ACC112 (cell line): ENCODE data around the gene PARP9.

Experiments
- H2AFZ ChIP-seq: fragments of 200-600 bp; sonication (generic); one replicate; pipeline ENCODE4 v1.6.0; 2017; ENCODE audit warnings: antibody characterized with exemption, low read length; ENCODE audit not compliant: unreplicated experiment
- H3K27ac ChIP-seq: fragments of 200-600 bp; sonication (generic); 2 replicates; pipeline ENCODE4 v1.5.1; 2014; ENCODE audit warnings: low read depth, mild to moderate bottlenecking, antibody characterized with exemption, low read length, moderate library complexity
- H3K27me3 ChIP-seq: fragments of 200-600 bp; sonication (generic); 2 replicates; pipeline ENCODE4 v1.6.1; 2014; ENCODE audit warnings: mild to moderate bottlenecking, antibody characterized with exemption, low read length, moderate library complexity, mixed read lengths; ENCODE audit not compliant: insufficient read depth
- H3K36me3 ChIP-seq: fragments of 200-600 bp; sonication (generic); 2 replicates; pipeline ENCODE4 v1.6.1; 2016; ENCODE audit warnings: mild to moderate bottlenecking, antibody characterized with exemption, low read length, moderate library complexity, mixed read lengths; ENCODE audit not compliant: insufficient read depth
- H3K4me1 ChIP-seq: fragments of 200-600 bp; sonication (generic); one replicate; pipeline ENCODE4 v1.6.1; 2016; ENCODE audit warnings: low read length, mixed read lengths; ENCODE audit not compliant: insufficient read depth, unreplicated experiment, control insufficient read depth
- H3K4me3 ChIP-seq: fragments of 200-600 bp; sonication (generic); 2 replicates; pipeline ENCODE4 v1.5.1; 2014; ENCODE audit warnings: mild to moderate bottlenecking, low read depth, low read length
- H3K79me2 ChIP-seq: fragments of 200-600 bp; sonication (generic); one replicate; pipeline ENCODE4 v1.6.0; 2016; ENCODE audit warnings: low read length; ENCODE audit not compliant: control insufficient read depth, unreplicated experiment, insufficient read depth

Gene PARP9

GRCh38 chr3:122564155-122564912, at the start of gene PARP9, which contains the start of gene DTX3L:
PARP9 (minus strand) TSS chr3:122564300; CDS start chr3:122559620, 4,680 bp downstream.
DTX3L (plus strand) TSS chr3:122564338; CDS start chr3:122564427, 89 bp downstream.
- peaks cover 43% of the 10 kb centered on the region for H3K36me3 ChIP-seq
- H3K79me2 ChIP-seq, result peaks cover 91% of the 10 kb centered on the region
- H2AFZ ChIP-seq, result peak within 1 kb of the TSS; percentile 51
- H3K4me1 ChIP-seq, result peaks cover 50% of the 10 kb centered on the region
- peak within 1 kb of the TSS; percentile 82 for H3K27ac ChIP-seq
- H3K4me3 ChIP-seq, result peak within 1 kb of the TSS; percentile 83
- no peaks in the 10 kb centered on the region for H3K27me3 ChIP-seq

DNA sequence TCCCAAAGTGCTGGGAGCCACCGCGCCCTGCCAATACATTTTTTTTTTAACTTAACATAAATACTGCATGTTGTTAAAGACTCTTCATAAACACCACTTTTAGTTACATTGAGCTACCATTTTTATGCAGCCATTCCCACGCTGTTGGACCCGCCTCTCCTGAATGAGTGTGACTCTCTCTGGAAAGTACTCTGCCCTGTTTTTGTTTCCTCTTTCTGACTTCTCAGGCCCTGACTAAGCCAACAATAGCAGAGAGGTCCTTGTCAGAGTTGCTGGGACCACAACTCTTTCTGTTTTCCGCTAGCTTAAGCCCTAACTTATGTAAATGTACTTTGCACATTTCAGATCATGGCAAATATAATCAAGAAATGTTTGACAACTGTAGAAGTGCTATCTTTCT, 48.6 kb upstream of the PARP9 start:
- Histone ChIP-seq H3K4me1 (peaks cover 4% of the 10 kb centered on the region), H3K36me3 (no peaks in the 10 kb centered on the region), H3K79me2 (no peaks in the 10 kb centered on the region), H2AFZ (no peak overlapping the region), H3K27me3 (no peaks in the 10 kb centered on the region), H3K4me3 (no peak overlapping the region), H3K27ac (no peak overlapping the region)

DNA sequence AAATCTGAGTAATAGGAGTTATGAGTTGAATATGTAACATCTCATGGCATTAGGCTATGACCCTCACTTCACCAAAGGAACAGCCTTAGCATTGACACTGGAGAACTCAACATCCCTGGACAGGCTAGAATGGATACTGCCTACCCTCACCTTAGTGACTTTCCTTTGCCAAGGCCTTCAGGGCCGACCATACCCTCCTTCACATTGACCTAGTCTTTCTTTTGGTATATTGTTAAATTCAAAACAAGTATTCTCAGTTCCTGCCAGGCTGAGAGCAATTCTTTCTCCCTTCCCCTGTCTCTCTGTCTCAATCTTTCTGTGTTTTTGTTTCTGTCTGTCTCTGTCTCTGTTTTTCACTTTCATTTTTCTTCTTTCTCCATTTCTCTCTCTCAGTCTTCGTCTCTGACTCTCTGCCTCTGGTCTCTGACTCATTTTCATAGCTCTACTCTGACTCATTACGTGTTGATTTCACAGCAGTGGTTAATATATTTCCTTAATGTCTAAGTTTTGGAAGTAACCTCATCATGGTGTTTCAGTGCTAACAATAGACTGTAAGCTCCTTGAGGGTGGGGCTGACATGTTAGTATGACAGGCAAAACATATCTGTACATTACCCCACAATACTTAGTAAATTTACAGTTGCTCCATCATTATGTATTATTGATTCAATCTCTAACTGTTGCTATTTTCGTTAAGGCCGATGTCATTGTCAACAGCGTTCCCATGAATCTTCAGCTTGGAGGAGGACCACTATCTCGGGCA, 45.9 kb upstream of the PARP9 start:
- no peaks in the 10 kb centered on the region for H3K36me3 ChIP-seq
- H3K4me3 ChIP-seq, result peak overlapping the region; percentile 64
- H2AFZ ChIP-seq, result peak overlapping the region; percentile 64

DNA sequence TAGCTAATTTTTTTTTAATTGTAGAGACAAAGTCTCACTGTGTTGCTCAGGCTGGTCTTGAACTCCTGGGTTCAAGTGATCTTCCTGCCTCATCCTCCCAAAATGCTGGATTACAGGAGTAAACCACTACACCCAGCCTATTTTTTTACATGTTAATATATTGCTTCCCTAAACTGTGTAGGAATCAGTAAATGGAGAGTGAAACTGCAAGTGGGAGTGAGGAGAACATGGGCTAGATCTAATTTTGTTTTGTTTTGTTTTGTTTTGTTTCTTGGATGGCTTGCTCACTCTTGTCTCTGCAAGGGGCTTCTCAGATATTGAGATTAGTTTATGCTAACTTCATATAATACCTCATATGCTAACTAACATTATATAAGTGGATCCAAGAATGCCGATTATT, 44.8 kb upstream of the PARP9 start:
- Histone ChIP-seq H3K36me3 (no peaks in the 10 kb centered on the region), H3K4me3 (no peak overlapping the region)

More for the DNA sequence above, 45.9 kb upstream of the PARP9 start:
- Histone ChIP-seq H3K4me1 (peaks cover 4% of the 10 kb centered on the region), H3K27me3 (no peaks in the 10 kb centered on the region), H3K79me2 (no peaks in the 10 kb centered on the region), H3K27ac (peak overlapping the region; percentile 92)

DNA sequence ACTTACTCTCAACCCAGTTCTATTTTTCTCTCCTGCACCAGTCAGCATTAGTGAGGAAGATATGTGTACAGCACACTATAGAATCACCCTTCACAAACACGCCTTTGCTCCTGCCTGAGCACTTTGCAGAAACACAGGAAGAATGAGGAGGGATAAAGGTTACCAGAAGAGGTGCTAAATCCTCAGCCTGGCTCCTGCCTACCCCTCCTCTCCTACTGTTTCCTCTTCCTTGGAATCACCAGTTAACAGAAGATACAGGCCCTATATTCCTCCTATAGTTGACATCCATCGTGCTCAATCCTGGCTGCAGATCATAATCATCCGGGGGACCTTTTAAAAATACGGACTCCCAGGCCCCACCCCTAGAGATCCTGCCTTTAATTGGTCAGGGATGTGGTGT, 42.2 kb upstream of the PARP9 start:
- no peak overlapping the region for H3K4me3 ChIP-seq
- H3K79me2 ChIP-seq, result no peaks in the 10 kb centered on the region
- 0 out of 2 replicates have a peak, but pooled peaks cover 3% of the 10 kb centered on the region for H3K27me3 ChIP-seq
- H3K4me1 ChIP-seq, result peaks cover 4% of the 10 kb centered on the region
- no peaks in the 10 kb centered on the region for H3K36me3 ChIP-seq
- no peak overlapping the region for H3K27ac ChIP-seq
- no peak overlapping the region for H2AFZ ChIP-seq

More for the DNA sequence above, 44.8 kb upstream of the PARP9 start:
- Histone ChIP-seq H3K27ac (no peak overlapping the region), H3K4me1 (peaks cover 4% of the 10 kb centered on the region), H3K79me2 (no peaks in the 10 kb centered on the region), H2AFZ (no peak overlapping the region), H3K27me3 (no peaks in the 10 kb centered on the region)

DNA sequence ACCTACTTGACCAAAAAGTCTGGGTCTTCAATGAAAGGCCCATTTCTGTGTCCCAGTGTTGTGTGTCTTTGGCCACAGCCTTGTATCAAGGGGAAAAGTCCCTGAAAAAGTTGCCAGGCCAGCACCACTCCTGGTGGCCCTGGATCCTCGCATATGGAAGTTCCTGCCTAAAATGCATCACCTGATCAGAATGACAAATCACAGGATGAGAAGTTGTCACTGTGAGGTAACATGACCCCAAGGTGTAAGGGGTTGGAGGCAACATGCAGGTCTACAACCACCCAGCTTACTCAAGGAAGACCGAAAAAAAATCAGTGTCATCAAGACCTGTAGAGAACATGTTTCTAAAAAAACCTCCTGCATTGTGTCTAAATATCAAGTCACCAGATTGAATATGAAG, 39.0 kb upstream of the PARP9 start:
- H3K27ac ChIP-seq, result no peak overlapping the region

DNA sequence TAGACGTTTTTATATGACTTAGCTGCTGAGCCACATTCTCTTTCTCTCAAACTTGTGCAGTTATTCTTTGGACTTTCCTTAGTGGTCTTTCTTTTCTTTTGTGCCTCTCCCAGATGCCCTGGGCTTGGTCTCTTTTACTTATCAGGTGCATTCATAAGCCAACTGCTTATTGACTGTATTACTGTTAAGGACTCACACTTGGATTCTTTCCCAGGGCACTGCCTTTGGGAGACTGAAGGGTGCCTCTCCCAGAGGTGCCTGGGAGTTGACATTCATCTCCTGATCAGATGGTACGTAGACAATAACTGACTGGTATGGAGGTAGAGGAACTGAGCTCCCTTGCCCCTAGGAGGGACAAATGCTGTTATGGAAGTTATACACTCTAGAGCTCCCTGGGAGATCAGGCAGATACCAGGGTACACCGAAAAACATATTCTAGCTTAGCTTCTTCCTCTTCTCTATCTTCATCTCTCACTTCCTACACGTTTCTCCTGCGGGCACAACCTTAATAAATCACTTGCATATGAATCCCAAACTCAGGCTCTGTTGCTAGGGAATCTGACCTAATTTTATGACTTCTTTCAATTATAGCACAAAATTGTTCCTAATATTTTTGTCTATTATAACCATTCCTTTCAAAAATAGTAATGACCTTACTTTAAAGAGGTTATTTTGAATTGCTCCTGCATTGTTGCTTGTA, 38.1 kb upstream of the PARP9 start:
- Histone ChIP-seq H3K4me1 (no peaks in the 10 kb centered on the region), H3K4me3 (no peak overlapping the region), H3K27me3 (0 out of 2 replicates have a peak, but pooled peaks cover 3% of the 10 kb centered on the region), H3K27ac (no peak overlapping the region), H3K79me2 (no peaks in the 10 kb centered on the region), H3K36me3 (no peaks in the 10 kb centered on the region), H2AFZ (no peak overlapping the region)

More for the DNA sequence above, 39.0 kb upstream of the PARP9 start:
- 0 out of 2 replicates have a peak, but pooled peaks cover 3% of the 10 kb centered on the region for H3K27me3 ChIP-seq
- no peaks in the 10 kb centered on the region for H3K36me3 ChIP-seq
- H3K4me3 ChIP-seq, result no peak overlapping the region
- no peaks in the 10 kb centered on the region for H3K4me1 ChIP-seq
- H3K79me2 ChIP-seq, result no peaks in the 10 kb centered on the region
- no peak overlapping the region for H2AFZ ChIP-seq

- Histone ChIP-seq H3K27me3 (0 out of 2 replicates have a peak, but pooled peaks cover 3% of the 10 kb centered on the region), H3K27ac (no peak overlapping the region), H2AFZ (no peak overlapping the region), H3K4me3 (no peak overlapping the region), H3K79me2 (no peaks in the 10 kb centered on the region), H3K36me3 (no peaks in the 10 kb centered on the region), H3K4me1 (no peaks in the 10 kb centered on the region)
These were observed 34.5 kb upstream of the PARP9 start for GRCh38 chr3:122598556-122598955.

DNA sequence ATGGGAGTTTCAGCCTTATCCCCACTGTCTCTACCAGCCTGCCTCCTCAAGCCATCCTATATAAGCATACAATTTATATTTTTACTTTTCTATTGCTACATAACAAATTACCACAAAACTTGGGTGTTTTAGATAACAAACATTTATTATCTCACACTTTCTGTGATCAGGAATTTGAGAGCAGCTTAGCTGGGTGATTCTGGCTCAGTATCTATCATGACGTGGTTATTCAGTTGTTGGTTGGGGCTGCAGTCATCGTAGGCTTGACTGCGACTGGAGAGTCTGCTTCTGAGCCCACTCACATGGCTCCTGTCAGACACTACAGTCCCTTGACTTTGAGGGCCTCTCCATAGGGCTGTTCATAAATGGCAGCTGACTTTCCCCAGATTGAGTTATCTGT, 34.1 kb upstream of the PARP9 start:
- no peak overlapping the region for H3K4me3 ChIP-seq
- H3K36me3 ChIP-seq, result no peaks in the 10 kb centered on the region
- no peaks in the 10 kb centered on the region for H3K4me1 ChIP-seq
- no peaks in the 10 kb centered on the region for H3K79me2 ChIP-seq
- H2AFZ ChIP-seq, result no peak overlapping the region
- no peak overlapping the region for H3K27ac ChIP-seq
- H3K27me3 ChIP-seq, result 0 out of 2 replicates have a peak, but pooled peaks cover 3% of the 10 kb centered on the region

- no peak overlapping the region for H2AFZ ChIP-seq
- no peaks in the 10 kb centered on the region for H3K79me2 ChIP-seq
- no peak overlapping the region for H3K27ac ChIP-seq
- no peaks in the 10 kb centered on the region for H3K4me1 ChIP-seq
- no peak overlapping the region for H3K4me3 ChIP-seq
- no peaks in the 10 kb centered on the region for H3K27me3 ChIP-seq
- no peaks in the 10 kb centered on the region for H3K36me3 ChIP-seq
These were observed 29.9 kb upstream of the PARP9 start for GRCh38 chr3:122594025-122594424.
